ENCODE data around the gene TIMM23B.
"Not testable (repeated sequence)": the region's sequence is repeated elsewhere in the genome, so short reads cannot be mapped to it uniquely, and the experiment has no call there.

The TIMM23B gene

DNA sequence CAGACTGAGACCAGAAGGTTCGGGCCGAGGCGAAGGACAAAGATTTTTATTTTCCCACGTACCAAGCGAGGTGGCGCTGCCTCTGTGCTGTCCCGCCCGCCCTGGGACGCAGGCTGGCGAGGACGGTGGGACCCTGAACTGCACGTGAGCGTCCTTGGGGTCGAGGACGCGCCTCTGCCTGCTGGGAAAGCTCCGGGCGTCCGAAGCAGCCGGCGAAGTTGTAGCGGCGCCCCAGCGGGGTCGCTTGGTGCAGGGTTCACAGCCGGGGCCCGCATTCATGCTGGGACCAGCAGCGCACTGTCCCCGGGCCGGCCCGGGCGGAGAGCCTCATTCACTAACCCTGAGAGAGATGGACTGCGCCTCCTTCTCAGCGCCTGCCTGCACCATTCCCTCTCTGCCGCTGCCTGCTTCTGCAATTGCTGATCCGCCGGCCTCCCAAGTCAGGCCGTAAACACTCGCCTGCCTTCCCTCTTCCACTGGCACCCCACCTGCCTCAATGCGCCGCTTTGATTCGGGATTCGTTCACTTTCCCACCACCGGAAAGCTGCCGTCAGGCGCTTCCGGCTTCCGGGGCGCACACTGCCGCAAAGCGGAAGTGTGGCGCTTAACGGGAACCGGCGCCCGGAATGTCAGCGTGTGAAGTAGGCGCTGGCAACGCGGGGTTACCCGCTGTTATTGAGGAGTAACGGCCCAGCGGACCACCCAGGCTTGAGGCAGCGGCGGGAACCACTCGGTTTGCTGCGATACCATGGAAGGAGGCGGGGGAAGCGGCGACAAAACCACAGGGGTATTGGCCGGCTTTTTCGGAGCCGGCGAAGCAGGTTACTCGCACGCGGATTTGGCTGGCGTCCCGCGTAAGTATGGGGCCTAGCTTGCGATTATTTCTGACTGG lies at the start of gene TIMM23B, which contains the start of gene PARG:
Gene TIMM23B (plus strand): TSS at position 607 of the 892 bp plus-strand sequence. CDS start 142 bp downstream, at position 749.
Gene PARG (minus strand): TSS at position 581 of the 892 bp plus-strand sequence. CDS start 302 bp downstream, at position 279.
- H3K4me3 ChIP-seq (ENCODE audit: control insufficient read depth, low read depth, low read length) = peak within 1 kb of the TSS; percentile 71

DNA sequence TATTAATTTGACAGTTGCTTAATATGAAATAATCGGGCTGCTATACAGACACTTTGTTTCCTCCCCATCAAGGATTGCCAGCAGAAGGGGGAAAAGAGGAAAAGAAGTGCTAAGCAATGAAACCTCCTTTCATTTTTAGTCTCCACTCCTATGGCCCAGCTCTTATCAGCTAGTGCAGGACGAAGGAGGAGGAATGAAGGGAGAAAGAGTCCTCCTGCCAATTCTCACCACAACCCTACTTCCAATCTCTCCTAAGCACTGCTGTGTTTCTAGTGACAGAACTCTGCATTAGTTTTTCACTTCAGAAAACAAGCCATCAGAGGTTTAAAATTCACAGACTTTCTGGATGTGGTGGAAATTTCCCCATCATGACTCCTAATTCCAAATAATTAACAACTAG lies 41.9 kb upstream of the TIMM23B start:
- not testable (repeated sequence) for DNase-seq (ENCODE audit: low read depth)

More for the DNA sequence above, at the start of gene TIMM23B, which contains the start of gene PARG:
- DNase-seq (ENCODE audit: low read depth) = peak; percentile 8

GRCh38 chr10:49900406-49900805 lies 41.4 kb upstream of the TIMM23B start:
- not testable (repeated sequence) for DNase-seq (ENCODE audit: low read depth); H3K4me3 ChIP-seq (ENCODE audit: control insufficient read depth, low read depth, low read length)

More for the DNA sequence above, 41.9 kb upstream of the TIMM23B start:
- H3K4me3 ChIP-seq (ENCODE audit: control insufficient read depth, low read depth, low read length) = not testable (repeated sequence)

- DNase-seq (ENCODE audit: low read depth); H3K4me3 ChIP-seq (ENCODE audit: control insufficient read depth, low read depth, low read length): not testable (repeated sequence)
Measured at GRCh38 chr10:49903829-49904228, 38.0 kb upstream of the TIMM23B start.

GRCh38 chr10:49908290-49909080 lies 33.4 kb upstream of the TIMM23B start:
- not testable (repeated sequence) for H3K4me3 ChIP-seq (ENCODE audit: control insufficient read depth, low read depth, low read length); DNase-seq (ENCODE audit: low read depth)

GRCh38 chr10:49910295-49910694 lies 31.6 kb upstream of the TIMM23B start:
- DNase-seq (ENCODE audit: low read depth); H3K4me3 ChIP-seq (ENCODE audit: control insufficient read depth, low read depth, low read length): not testable (repeated sequence)

DNA sequence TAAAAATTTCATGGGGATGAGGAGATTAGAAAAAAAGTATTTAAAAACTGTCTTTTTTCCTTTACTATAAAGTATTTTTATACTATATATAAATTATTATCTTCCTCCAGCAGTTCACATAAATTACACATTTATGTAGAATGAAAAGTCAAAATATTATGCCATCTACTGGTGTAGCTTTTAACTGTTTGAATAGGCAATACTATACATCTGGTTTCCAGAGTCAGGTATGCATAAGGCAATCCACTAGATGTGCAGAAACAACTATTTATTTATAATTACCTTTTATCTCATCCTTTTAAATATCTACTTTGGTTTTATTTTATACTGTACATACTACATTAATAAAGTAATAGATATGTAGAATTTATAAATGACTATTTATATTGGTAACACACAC lies 25.4 kb upstream of the TIMM23B start:
- not testable (repeated sequence) for H3K4me3 ChIP-seq (ENCODE audit: control insufficient read depth, low read depth, low read length); DNase-seq (ENCODE audit: low read depth)

GRCh38 chr10:49917927-49918326 lies 23.9 kb upstream of the TIMM23B start:
- not testable (repeated sequence) for H3K4me3 ChIP-seq (ENCODE audit: control insufficient read depth, low read depth, low read length); DNase-seq (ENCODE audit: low read depth)

- not testable (repeated sequence) for H3K4me3 ChIP-seq (ENCODE audit: control insufficient read depth, low read depth, low read length); DNase-seq (ENCODE audit: low read depth)
Measured at GRCh38 chr10:49922041-49922440, 19.8 kb upstream of the TIMM23B start.

- H3K4me3 ChIP-seq (ENCODE audit: control insufficient read depth, low read depth, low read length); DNase-seq (ENCODE audit: low read depth): not testable (repeated sequence)
Measured at GRCh38 chr10:49923572-49923971, 18.3 kb upstream of the TIMM23B start.

GRCh38 chr10:49931276-49931675 lies 10.6 kb upstream of the TIMM23B start:
- H3K4me3 ChIP-seq (ENCODE audit: control insufficient read depth, low read depth, low read length); DNase-seq (ENCODE audit: low read depth): not testable (repeated sequence)

GRCh38 chr10:49931959-49932728 lies 9.7 kb upstream of the TIMM23B start:
- H3K4me3 ChIP-seq (ENCODE audit: control insufficient read depth, low read depth, low read length); DNase-seq (ENCODE audit: low read depth): not testable (repeated sequence)

- DNase-seq (ENCODE audit: low read depth) = not testable (repeated sequence)
- peak overlapping the region; percentile 71 for H3K4me3 ChIP-seq (ENCODE audit: control insufficient read depth, low read depth, low read length)
Measured at GRCh38 chr10:49942339-49942705, 469 bp downstream of the TIMM23B start.

DNA sequence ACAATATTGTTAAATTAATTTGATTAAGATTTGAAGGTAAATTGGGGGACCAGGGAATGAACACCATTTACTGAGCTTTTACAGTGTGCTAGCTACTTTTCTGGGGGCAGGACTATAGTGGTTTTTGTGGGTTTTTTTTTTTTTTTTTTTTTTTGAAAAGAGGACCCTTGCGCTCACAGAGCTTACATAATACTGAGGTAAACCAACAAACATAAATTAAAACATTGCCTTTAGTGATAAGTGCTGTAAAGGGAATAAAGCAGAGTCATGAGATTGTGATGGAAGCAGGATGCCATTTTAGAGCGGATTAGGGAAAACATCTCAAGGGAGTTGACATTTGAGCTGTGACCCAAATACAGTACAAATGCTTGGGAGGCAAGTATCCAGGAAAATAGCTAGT lies 1.8 kb downstream of the TIMM23B start:
- DNase-seq (ENCODE audit: low read depth); H3K4me3 ChIP-seq (ENCODE audit: control insufficient read depth, low read depth, low read length): not testable (repeated sequence)

GRCh38 chr10:49948142-49948541 lies 6.3 kb downstream of the TIMM23B start:
- not testable (repeated sequence) for H3K4me3 ChIP-seq (ENCODE audit: control insufficient read depth, low read depth, low read length); DNase-seq (ENCODE audit: low read depth)

GRCh38 chr10:49948737-49949136 lies 6.9 kb downstream of the TIMM23B start:
- DNase-seq (ENCODE audit: low read depth); H3K4me3 ChIP-seq (ENCODE audit: control insufficient read depth, low read depth, low read length): not testable (repeated sequence)

GRCh38 chr10:49952006-49952405 lies 10.2 kb downstream of the TIMM23B start:
- not testable (repeated sequence) for H3K4me3 ChIP-seq (ENCODE audit: control insufficient read depth, low read depth, low read length); DNase-seq (ENCODE audit: low read depth)
